Thymus (tissue), 11 donors: ENCODE measurements around the gene LDLRAD3. TPM values are rescaled to one million over a fixed set of nuclear protein-coding genes. Genes with fewer than 3 reads are reported as not detected.

Experiments used
- DNase-seq, 9 donors: peaks; one replicate each; pipeline ENCODE4 v3.0.0-alpha.2; 2013; ENCODE audit warnings: low spot score in 9 of 9, low read depth in 6 of 9, missing footprints in 1 of 9
- H3K27ac ChIP-seq, 2 donors: one replicate each; pipeline ENCODE4 v1.5.1; 2013; ENCODE audit warnings: control low read depth in 1 of 2, low read depth in 1 of 2, low read length in 1 of 2, mild to moderate bottlenecking in 1 of 2, moderate library complexity in 1 of 2
- H3K27me3 ChIP-seq, 2 donors: one replicate each; pipeline ENCODE4 v1.5.1; 2013; ENCODE audit warnings: low read length in 1 of 2; ENCODE audit not compliant: control insufficient read depth in 2 of 2, insufficient read depth in 1 of 2
- H3K36me3 ChIP-seq, 2 donors: one replicate each; pipeline ENCODE4 v1.5.1; 2013; ENCODE audit warnings: low read length in 1 of 2, mild to moderate bottlenecking in 1 of 2, moderate library complexity in 1 of 2; ENCODE audit not compliant: control insufficient read depth in 2 of 2, insufficient read depth in 2 of 2
- H3K4me1 ChIP-seq, 2 donors: one replicate each; pipeline ENCODE4 v1.5.1; 2013; ENCODE audit warnings: low read length in 2 of 2; ENCODE audit not compliant: control insufficient read depth in 2 of 2, insufficient read depth in 2 of 2
- H3K4me3 ChIP-seq, 2 donors: one replicate each; pipeline ENCODE4 v1.5.1; 2013; ENCODE audit warnings: low read length in 2 of 2, control low read depth in 1 of 2, mild to moderate bottlenecking in 1 of 2
- H3K9me3 ChIP-seq, 2 donors: one replicate each; pipeline ENCODE4 v1.5.1; 2013; ENCODE audit warnings: low read length in 1 of 2, mild to moderate bottlenecking in 1 of 2; ENCODE audit not compliant: control insufficient read depth in 2 of 2, insufficient read depth in 1 of 2
- WGBS: extraction: QIAGEN DNeasy Blood & Tissue Kit; methylation state at CpG from one replicate; pipeline ENCODE4 v1.1.7; 2013; 5-methylcytosine and 5-hydroxymethylcytosine counted together
- polyA plus RNA-seq: library from polyadenylated mRNA; stranded (reverse); fragments of 200-250 nt; gene quantifications from one replicate; pipeline ENCODE4 v1.2.3, GENCODE V29; 2013
- total RNA-seq: library from RNA; stranded (reverse); fragments of 120-200 nt; gene quantifications from one replicate; pipeline ENCODE4 v1.2.4, GENCODE V29; 2013
- donor health status: healthy.

The LDLRAD3 gene
- total and polyA plus RNA-seq, 2 donors, result 2.1 to 6.9 TPM

- H3K27me3 ChIP-seq, result no peaks in the 10 kb centered on the region
- DNase-seq, result no peak
- WGBS, result 95% methylated on average over 5 of the region's 5 CpGs
- no peak overlapping the region for H3K4me3 ChIP-seq
- no peak overlapping the region for H3K27ac ChIP-seq
- H3K9me3 ChIP-seq, result no peaks in the 10 kb centered on the region
- H3K36me3 ChIP-seq, result peaks cover 14 to 26% of the 10 kb centered on the region in 2 donors
- no peaks in the 10 kb centered on the region for H3K4me1 ChIP-seq
Measured at GRCh38 chr11:36271794-36272407, 328.0 kb downstream of the LDLRAD3 start.

DNA sequence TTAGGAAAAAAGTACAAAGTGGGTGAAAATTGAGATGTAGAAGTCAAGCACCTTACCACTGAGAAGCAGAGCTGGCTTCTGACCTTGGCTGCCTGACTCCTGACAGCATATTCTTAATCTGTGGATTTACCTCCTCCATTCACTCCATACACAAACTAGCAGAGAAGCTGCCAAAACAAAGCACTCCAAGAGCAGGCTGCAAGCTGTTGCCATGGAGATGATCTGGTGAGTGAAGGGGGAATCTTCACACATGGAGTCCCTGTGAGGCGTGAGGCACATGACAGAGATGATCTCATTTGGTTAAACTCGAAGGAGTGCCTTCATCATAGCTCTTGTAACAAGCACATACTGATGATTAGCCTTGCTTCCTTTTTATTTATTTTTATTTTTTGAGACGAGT lies 329.2 kb downstream of the LDLRAD3 start:
- DNase-seq, result no peak
- H3K27ac ChIP-seq, result no peak overlapping the region
- H3K9me3 ChIP-seq, result no peaks in the 10 kb centered on the region
- H3K36me3 ChIP-seq, result peaks cover 14 to 26% of the 10 kb centered on the region in 2 donors
- no peak overlapping the region for H3K4me3 ChIP-seq
- 95% methylated on average over 3 of the region's 3 CpGs for WGBS
- no peaks in the 10 kb centered on the region for H3K27me3 ChIP-seq
- no peaks in the 10 kb centered on the region for H3K4me1 ChIP-seq

DNA sequence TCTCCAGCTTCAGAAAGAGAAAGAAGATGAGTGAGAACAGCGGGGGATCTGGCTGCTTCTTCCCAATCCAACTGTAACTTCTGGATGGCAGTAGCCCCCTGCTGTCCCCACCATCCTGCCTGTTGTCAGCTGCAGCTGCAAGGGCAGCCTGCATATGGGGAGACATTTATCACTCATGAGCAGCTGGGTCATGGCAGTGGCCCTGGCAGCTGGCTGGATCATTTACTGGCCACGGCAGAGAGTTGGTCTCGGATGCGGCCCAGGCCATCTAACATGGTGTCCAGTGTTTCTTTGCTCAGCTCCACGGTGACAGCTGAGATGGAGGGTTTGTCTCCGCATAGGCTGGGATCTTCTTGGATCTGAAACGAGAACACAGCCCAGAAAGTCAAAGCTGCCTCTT lies 330.6 kb downstream of the LDLRAD3 start:
- H3K4me3 ChIP-seq, result no peak overlapping the region
- peaks cover 14 to 34% of the 10 kb centered on the region in 2 donors for H3K36me3 ChIP-seq
- DNase-seq, result no peak
- H3K4me1 ChIP-seq, result no peaks in the 10 kb centered on the region
- no peaks in the 10 kb centered on the region for H3K27me3 ChIP-seq
- 98% methylated on average over 7 of the region's 7 CpGs for WGBS
- no peaks in the 10 kb centered on the region for H3K9me3 ChIP-seq
- H3K27ac ChIP-seq, result no peak overlapping the region

- WGBS, result 91% methylated on average over 13 of the region's 13 CpGs
- no peak overlapping the region for H3K27ac ChIP-seq
- peaks cover 0 to 4% of the 10 kb centered on the region in 2 donors for H3K9me3 ChIP-seq
- DNase-seq, result no peak
- no peak overlapping the region for H3K4me3 ChIP-seq
- no peaks in the 10 kb centered on the region for H3K4me1 ChIP-seq
- peaks cover 4 to 20% of the 10 kb centered on the region in 2 donors for H3K36me3 ChIP-seq
- H3K27me3 ChIP-seq, result no peaks in the 10 kb centered on the region
Measured at GRCh38 chr11:36278531-36279282, 334.8 kb downstream of the LDLRAD3 start.

DNA sequence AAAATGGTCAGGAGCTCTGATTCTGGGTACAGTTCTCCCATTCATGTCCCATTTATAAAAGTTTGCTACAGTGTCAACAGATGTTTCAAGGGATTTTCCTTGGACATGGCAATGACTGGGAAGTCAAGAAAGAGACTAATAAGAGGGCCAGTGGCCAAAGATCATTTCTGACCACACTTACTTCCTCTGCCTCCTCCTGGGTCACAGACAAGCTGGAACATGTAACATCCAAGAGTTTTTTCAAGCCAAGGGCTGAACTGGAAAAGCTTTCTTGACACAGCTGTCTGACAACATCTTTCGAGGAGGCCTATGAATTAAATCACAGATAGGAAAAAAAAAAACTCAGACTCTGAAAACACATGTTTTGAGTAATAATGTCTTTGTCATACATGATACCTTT lies 336.7 kb downstream of the LDLRAD3 start:
- H3K4me3 ChIP-seq, result no peak overlapping the region
- no peaks in the 10 kb centered on the region for H3K27me3 ChIP-seq
- no peaks in the 10 kb centered on the region for H3K4me1 ChIP-seq
- H3K9me3 ChIP-seq, result peaks cover 0 to 4% of the 10 kb centered on the region in 2 donors
- DNase-seq, result no peak
- peaks cover 0 to 8% of the 10 kb centered on the region in 2 donors for H3K36me3 ChIP-seq
- H3K27ac ChIP-seq, result no peak overlapping the region
- WGBS, result 91% methylated on average over 1 of the region's 1 CpG
